Bronchial epithelial cell (primary cell): ENCODE results near the gene SERPINF2. TPM values are rescaled to one million over a fixed set of nuclear protein-coding genes. Genes with fewer than 3 reads are reported as not detected.
"Not testable (repeated sequence)": the region's sequence is repeated elsewhere in the genome, so short reads cannot be mapped to it uniquely, and the experiment has no call there.

Source experiments
- DNase-seq: peaks from one replicate; pipeline ENCODE4 v3.0.0-alpha.2; 2010; ENCODE audit warnings: low read depth
- FAIRE-seq: peaks from 2 replicates; lab custom pipeline; 2011; peaks lifted over from hg19 to GRCh38; lab: Jason Lieb, UNC
- H3K27me3 ChIP-seq: 2 replicates; pipeline ENCODE4 v1.5.1; 2011; ENCODE audit warnings: low read length; ENCODE audit not compliant: control insufficient read depth, insufficient read depth
- H3K36me3 ChIP-seq: 2 replicates; pipeline ENCODE4 v1.5.1; 2011; ENCODE audit warnings: low read length; ENCODE audit not compliant: control insufficient read depth, insufficient read depth
- H3K4me3 ChIP-seq: 2 replicates; pipeline ENCODE4 v1.5.1; 2011; ENCODE audit warnings: mild to moderate bottlenecking, low read depth, low read length, control low read depth
- CTCF ChIP-seq: IDR thresholded peaks from 2 replicates; pipeline ENCODE4 v1.5.1; 2011; ENCODE audit warnings: mild to moderate bottlenecking, moderate library complexity, low read length, control low read depth, inconsistent platforms; ENCODE audit not compliant: insufficient read depth, severe bottlenecking
- total RNA-seq: library from RNA; depleted of rRNA; stranded (reverse); fragments of >200 nt; gene quantifications from 2 replicates; pipeline ENCODE4 v1.2.1, GENCODE V29; 2014

SERPINF2 gene
- total RNA-seq, 1 donor from 2014 or later, result 0.79 TPM

GRCh38 chr17:1735418-1735817 lies 7.3 kb upstream of the SERPINF2 start:
- no peak for TF ChIP-seq CTCF
- FAIRE-seq (no peak), DNase-seq (no peak)
- Histone ChIP-seq H3K4me3 (no peak overlapping the region), H3K36me3 (peaks cover 17% of the 10 kb centered on the region), H3K27me3 (no peaks in the 10 kb centered on the region)

- Histone ChIP-seq H3K36me3 (peaks cover 17% of the 10 kb centered on the region), H3K27me3 (no peaks in the 10 kb centered on the region), H3K4me3 (no peak overlapping the region)
- no peak for TF ChIP-seq CTCF
- DNase-seq, result no peak
- FAIRE-seq, result peak; percentile 60
Measured at GRCh38 chr17:1735834-1736347, 6.8 kb upstream of the SERPINF2 start.

- peaks cover 17% of the 10 kb centered on the region for H3K36me3 ChIP-seq
Measured at GRCh38 chr17:1736348-1737281, 6.1 kb upstream of the SERPINF2 start.

GRCh38 chr17:1737531-1738291 lies 5.0 kb upstream of the SERPINF2 start:
- no peak for TF ChIP-seq CTCF
- no peak for FAIRE-seq
- H3K36me3 ChIP-seq, result peaks cover 16% of the 10 kb centered on the region

More at GRCh38 chr17:1736348-1737281, 6.1 kb upstream of the SERPINF2 start:
- Histone ChIP-seq H3K4me3 (no peak overlapping the region), H3K27me3 (no peaks in the 10 kb centered on the region)
- DNase-seq (peak; percentile 64), FAIRE-seq (no peak)
- no peak for TF ChIP-seq CTCF

GRCh38 chr17:1741899-1742298 lies 772 bp upstream of the SERPINF2 start:
- FAIRE-seq, H3K27me3 ChIP-seq, H3K36me3 ChIP-seq, H3K4me3 ChIP-seq, DNase-seq: not testable (repeated sequence)

More at GRCh38 chr17:1737531-1738291, 5.0 kb upstream of the SERPINF2 start:
- Histone ChIP-seq H3K4me3 (no peak overlapping the region), H3K27me3 (no peaks in the 10 kb centered on the region)
- DNase-seq, result no peak

- Histone ChIP-seq H3K36me3 (no peaks in the 10 kb centered on the region), H3K4me3 (no peak overlapping the region), H3K27me3 (no peaks in the 10 kb centered on the region)
- no peak for FAIRE-seq
- TF ChIP-seq CTCF, result no peak
- DNase-seq, result no peak
Measured at GRCh38 chr17:1743088-1743439, 393 bp downstream of the SERPINF2 start.
